ENCODE results near the gene RASAL2. TPM values are rescaled to one million over a fixed set of nuclear protein-coding genes. Genes with fewer than 3 reads are reported as not detected.

Gene RASAL2
- total and polyA plus RNA-seq, 2 experiments from 2014 or later = 16.0 to 42.2 TPM

- no peaks in the 10 kb centered on the region for H3F3A ChIP-seq (replicated peaks; ENCODE audit: low read depth)
- ATAC-seq = no peak
- 0 out of 2 replicates have a peak, but pooled peaks cover 4% of the 10 kb centered on the region for H4K20me1 ChIP-seq (replicated peaks; ENCODE audit: insufficient read depth)
- H3K4me2 ChIP-seq = no peak overlapping the region
- peaks cover 11% of the 10 kb centered on the region; the same call in 2 of the 3 replicates for H3K4me1 Mint-ChIP-seq
- H3K9me3 Mint-ChIP-seq = no peaks in the 10 kb centered on the region
- H3K36me3 Mint-ChIP-seq (ENCODE audit: low read depth) = no peaks in the 10 kb centered on the region; the same call in 2 of the 3 replicates
- H3K27me3 Mint-ChIP-seq (ENCODE audit: insufficient read depth, low read depth, poor library complexity) = peaks cover 5% of the 10 kb centered on the region
- H3K27me3 ChIP-seq (ENCODE audit: insufficient read depth) = no peaks in the 10 kb centered on the region
- no peak overlapping the region for H3K27ac ChIP-seq (ENCODE audit: low read depth)
- H3K4me3 ChIP-seq = no peak overlapping the region
- H3K27ac Mint-ChIP-seq = peak overlapping the region; percentile 70; the same call in 1 of the 2 replicates
- no peaks in the 10 kb centered on the region for H3K36me3 ChIP-seq (ENCODE audit: insufficient read depth)
- no peak overlapping the region for H3K4me3 Mint-ChIP-seq
- no peak for DNase-seq (ENCODE audit: low spot score)
- no peaks in the 10 kb centered on the region for H3K9me2 ChIP-seq (ENCODE audit: insufficient read depth)
- H3K4me1 ChIP-seq (ENCODE audit: insufficient read depth) = no peaks in the 10 kb centered on the region
- H3K79me2 ChIP-seq (replicated peaks; ENCODE audit: insufficient read depth) = peaks cover 76% of the 10 kb centered on the region
- TF ChIP-seq ETS1 (IDR thresholded peaks at IDR 0.05) = no peak
- no peak for TF ChIP-seq EZH2 (IDR thresholded peaks at IDR 0.05; ENCODE audit: low read depth, unreplicated experiment)
- TF ChIP-seq, protein P1, sequence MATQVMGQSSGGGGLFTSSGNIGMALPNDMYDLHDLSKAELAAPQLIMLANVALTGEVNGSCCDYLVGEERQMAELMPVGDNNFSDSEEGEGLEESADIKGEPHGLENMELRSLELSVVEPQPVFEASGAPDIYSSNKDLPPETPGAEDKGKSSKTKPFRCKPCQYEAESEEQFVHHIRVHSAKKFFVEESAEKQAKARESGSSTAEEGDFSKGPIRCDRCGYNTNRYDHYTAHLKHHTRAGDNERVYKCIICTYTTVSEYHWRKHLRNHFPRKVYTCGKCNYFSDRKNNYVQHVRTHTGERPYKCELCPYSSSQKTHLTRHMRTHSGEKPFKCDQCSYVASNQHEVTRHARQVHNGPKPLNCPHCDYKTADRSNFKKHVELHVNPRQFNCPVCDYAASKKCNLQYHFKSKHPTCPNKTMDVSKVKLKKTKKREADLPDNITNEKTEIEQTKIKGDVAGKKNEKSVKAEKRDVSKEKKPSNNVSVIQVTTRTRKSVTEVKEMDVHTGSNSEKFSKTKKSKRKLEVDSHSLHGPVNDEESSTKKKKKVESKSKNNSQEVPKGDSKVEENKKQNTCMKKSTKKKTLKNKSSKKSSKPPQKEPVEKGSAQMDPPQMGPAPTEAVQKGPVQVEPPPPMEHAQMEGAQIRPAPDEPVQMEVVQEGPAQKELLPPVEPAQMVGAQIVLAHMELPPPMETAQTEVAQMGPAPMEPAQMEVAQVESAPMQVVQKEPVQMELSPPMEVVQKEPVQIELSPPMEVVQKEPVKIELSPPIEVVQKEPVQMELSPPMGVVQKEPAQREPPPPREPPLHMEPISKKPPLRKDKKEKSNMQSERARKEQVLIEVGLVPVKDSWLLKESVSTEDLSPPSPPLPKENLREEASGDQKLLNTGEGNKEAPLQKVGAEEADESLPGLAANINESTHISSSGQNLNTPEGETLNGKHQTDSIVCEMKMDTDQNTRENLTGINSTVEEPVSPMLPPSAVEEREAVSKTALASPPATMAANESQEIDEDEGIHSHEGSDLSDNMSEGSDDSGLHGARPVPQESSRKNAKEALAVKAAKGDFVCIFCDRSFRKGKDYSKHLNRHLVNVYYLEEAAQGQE (IDR thresholded peaks at IDR 0.05; ENCODE audit: unreplicated experiment) = no peak
- TF ChIP-seq JUNB (IDR thresholded peaks at IDR 0.05; ENCODE audit: unreplicated experiment) = no peak
- no peak for TF ChIP-seq ZNF114 (CRISPR knock-in tag; IDR thresholded peaks at IDR 0.05)
- TF ChIP-seq CTCF (conservative IDR thresholded peaks at IDR 0.05; ENCODE audit: low read depth in 2 of 2) = no peak
- no peak for TF ChIP-seq NANOG (IDR thresholded peaks at IDR 0.05; ENCODE audit: borderline replicate concordance)
- no peak for TF ChIP-seq EZH2phosphoT487 (IDR thresholded peaks at IDR 0.05; ENCODE audit: unreplicated experiment)
- TF ChIP-seq, protein P2, sequence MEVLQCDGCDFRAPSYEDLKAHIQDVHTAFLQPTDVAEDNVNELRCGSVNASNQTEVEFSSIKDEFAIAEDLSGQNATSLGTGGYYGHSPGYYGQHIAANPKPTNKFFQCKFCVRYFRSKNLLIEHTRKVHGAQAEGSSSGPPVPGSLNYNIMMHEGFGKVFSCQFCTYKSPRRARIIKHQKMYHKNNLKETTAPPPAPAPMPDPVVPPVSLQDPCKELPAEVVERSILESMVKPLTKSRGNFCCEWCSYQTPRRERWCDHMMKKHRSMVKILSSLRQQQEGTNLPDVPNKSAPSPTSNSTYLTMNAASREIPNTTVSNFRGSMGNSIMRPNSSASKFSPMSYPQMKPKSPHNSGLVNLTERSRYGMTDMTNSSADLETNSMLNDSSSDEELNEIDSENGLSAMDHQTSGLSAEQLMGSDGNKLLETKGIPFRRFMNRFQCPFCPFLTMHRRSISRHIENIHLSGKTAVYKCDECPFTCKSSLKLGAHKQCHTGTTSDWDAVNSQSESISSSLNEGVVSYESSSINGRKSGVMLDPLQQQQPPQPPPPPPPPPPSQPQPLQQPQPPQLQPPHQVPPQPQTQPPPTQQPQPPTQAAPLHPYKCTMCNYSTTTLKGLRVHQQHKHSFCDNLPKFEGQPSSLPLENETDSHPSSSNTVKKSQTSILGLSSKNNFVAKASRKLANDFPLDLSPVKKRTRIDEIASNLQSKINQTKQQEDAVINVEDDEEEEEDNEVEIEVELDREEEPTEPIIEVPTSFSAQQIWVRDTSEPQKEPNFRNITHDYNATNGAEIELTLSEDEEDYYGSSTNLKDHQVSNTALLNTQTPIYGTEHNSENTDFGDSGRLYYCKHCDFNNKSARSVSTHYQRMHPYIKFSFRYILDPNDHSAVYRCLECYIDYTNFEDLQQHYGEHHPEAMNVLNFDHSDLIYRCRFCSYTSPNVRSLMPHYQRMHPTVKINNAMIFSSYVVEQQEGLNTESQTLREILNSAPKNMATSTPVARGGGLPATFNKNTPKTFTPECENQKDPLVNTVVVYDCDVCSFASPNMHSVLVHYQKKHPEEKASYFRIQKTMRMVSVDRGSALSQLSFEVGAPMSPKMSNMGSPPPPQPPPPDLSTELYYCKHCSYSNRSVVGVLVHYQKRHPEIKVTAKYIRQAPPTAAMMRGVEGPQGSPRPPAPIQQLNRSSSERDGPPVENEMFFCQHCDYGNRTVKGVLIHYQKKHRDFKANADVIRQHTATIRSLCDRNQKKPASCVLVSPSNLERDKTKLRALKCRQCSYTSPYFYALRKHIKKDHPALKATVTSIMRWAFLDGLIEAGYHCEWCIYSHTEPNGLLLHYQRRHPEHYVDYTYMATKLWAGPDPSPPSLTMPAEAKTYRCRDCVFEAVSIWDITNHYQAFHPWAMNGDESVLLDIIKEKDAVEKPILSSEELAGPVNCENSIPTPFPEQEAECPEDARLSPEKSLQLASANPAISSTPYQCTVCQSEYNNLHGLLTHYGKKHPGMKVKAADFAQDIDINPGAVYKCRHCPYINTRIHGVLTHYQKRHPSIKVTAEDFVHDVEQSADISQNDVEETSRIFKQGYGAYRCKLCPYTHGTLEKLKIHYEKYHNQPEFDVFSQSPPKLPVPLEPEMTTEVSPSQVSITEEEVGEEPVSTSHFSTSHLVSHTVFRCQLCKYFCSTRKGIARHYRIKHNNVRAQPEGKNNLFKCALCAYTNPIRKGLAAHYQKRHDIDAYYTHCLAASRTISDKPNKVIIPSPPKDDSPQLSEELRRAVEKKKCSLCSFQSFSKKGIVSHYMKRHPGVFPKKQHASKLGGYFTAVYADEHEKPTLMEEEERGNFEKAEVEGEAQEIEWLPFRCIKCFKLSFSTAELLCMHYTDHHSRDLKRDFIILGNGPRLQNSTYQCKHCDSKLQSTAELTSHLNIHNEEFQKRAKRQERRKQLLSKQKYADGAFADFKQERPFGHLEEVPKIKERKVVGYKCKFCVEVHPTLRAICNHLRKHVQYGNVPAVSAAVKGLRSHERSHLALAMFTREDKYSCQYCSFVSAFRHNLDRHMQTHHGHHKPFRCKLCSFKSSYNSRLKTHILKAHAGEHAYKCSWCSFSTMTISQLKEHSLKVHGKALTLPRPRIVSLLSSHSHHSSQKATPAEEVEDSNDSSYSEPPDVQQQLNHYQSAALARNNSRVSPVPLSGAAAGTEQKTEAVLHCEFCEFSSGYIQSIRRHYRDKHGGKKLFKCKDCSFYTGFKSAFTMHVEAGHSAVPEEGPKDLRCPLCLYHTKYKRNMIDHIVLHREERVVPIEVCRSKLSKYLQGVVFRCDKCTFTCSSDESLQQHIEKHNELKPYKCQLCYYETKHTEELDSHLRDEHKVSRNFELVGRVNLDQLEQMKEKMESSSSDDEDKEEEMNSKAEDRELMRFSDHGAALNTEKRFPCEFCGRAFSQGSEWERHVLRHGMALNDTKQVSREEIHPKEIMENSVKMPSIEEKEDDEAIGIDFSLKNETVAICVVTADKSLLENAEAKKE (CRISPR knock-in tag; IDR thresholded peaks at IDR 0.05) = no peak
- H2AFZ ChIP-seq = no peak overlapping the region
Observed at GRCh38 chr1:178311164-178311563, 217.3 kb downstream of the RASAL2 start.

Data from GM23338 (cell line).